GM12865 (cell line): ENCODE data around the gene LEO1.

Experiments
- DNase-seq: peaks from one replicate; pipeline ENCODE4 v3.0.0; 2010; ENCODE audit warnings: low read depth
- H3K4me3 ChIP-seq: 2 replicates; pipeline ENCODE4 v1.5.1; 2011; ENCODE audit warnings: mild to moderate bottlenecking, low read depth, low read length, control low read depth
- TF ChIP-seq, protein P1 (sequence below): IDR thresholded peaks from 2 replicates; pipeline ENCODE4 v1.5.1; 2011; ENCODE audit warnings: low read length, control low read depth, low read depth, inconsistent platforms; ENCODE audit not compliant: insufficient read depth; ENCODE audit errors: missing control alignments

LEO1 gene

DNA sequence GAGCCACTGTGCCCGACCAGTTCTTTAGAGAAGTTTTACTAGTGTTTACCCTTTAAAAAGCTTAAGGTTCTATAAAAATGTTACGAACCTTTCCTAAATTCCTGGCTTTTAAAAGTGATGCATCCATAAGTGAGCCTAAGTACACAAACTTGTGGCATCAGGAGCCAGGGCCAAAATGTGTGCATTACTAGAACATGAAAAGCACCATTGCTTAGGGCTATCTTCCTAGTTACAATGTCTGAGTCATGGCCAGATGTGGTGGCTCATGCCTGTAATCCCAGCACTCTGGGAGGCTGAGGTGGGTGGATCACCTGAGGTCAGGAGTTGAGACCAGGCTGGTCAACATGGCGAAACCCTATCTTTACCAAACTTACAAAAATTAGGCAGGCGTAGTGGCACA is 39.9 kb downstream of the LEO1 start:
- no peak overlapping the region for H3K4me3 ChIP-seq
- no peak for DNase-seq
- TF ChIP-seq, protein P1, sequence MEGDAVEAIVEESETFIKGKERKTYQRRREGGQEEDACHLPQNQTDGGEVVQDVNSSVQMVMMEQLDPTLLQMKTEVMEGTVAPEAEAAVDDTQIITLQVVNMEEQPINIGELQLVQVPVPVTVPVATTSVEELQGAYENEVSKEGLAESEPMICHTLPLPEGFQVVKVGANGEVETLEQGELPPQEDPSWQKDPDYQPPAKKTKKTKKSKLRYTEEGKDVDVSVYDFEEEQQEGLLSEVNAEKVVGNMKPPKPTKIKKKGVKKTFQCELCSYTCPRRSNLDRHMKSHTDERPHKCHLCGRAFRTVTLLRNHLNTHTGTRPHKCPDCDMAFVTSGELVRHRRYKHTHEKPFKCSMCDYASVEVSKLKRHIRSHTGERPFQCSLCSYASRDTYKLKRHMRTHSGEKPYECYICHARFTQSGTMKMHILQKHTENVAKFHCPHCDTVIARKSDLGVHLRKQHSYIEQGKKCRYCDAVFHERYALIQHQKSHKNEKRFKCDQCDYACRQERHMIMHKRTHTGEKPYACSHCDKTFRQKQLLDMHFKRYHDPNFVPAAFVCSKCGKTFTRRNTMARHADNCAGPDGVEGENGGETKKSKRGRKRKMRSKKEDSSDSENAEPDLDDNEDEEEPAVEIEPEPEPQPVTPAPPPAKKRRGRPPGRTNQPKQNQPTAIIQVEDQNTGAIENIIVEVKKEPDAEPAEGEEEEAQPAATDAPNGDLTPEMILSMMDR = no peak

DNA sequence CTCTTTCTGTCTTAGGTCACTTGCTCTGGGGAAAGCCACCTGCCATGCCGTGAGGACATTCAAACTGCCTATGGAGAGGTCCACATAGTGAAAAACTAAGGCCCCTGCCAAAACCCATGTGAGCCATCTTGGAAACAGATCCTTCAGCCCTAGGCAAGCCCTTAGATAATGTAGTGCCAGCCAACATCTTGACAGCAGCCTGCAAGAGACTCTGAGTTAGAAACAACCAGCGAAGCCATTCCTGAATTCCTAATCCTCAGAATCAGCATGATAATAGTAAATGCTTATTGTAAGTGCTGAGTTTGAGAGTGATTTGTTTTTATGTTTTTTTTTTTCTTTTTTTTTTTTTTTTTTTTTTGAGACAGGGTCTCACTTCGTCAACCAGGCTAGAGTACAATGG is 40.6 kb downstream of the LEO1 start:
- H3K4me3 ChIP-seq = no peak overlapping the region
- TF ChIP-seq, protein P1 = no peak
- no peak for DNase-seq

DNA sequence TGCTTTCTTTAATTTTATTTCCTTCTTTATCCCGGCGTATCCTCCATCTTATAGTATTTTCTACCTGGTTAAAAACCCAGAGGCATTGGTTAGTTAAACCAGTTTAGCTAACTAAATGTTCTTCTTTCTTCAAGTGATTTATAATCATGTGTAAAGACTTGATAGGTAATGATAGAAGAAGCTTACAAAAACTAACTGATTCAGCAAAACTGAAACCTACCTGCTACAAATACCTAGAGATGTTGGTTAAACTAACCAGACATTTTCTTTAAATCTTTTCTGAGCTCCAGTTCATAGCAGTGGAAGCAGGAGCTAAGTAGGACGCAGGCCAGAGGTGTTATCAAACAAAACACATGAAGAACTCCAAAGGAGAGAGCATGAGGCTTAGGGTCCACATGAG is 44.8 kb downstream of the LEO1 start:
- no peak overlapping the region for H3K4me3 ChIP-seq
- TF ChIP-seq, protein P1 = no peak
- DNase-seq = no peak

DNA sequence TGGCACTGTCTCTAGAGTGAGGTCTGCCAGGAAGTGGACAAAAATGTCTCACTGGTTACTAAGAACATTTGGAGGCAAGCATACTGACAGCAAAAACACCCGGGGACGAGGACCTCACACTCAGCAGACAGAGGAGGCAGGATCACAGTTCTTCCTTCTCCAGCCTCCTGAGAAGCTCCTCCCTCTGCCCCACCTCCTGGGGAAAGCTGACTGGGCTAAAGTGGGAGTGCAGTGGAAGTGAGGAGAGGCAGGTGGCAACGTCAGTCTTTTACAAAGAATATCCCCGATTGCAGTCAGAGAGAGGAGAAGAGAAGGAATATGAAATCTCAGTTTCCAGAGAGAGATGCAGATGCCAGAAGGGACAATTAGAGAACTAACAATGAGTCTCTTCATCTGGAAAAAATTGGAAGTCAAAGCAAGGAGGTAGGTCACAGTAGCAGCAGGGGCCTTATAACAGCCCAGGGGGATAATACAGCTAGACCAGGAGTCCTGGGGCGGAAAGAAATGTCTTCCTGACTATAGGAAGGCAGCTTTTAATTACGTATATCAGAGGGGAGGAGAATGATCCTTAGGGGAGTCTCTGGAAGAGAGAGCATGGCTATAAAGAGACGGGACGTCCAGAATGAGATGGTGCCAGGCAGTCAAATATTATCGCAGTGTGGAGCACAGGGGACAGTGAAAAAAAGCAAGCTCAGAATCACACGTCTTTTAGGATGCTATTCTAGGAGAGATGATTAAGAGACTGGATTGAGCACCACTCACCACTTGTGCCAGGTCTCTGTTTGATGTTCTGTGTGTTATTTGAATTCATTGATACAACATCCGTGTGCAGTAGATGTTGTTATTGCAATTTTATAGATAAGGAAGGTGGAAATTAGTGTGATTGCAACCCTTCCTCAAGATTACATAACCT is 47.2 kb downstream of the LEO1 start:
- DNase-seq = no peak
- H3K4me3 ChIP-seq = no peak overlapping the region
- TF ChIP-seq, protein P1 = no peak

DNA sequence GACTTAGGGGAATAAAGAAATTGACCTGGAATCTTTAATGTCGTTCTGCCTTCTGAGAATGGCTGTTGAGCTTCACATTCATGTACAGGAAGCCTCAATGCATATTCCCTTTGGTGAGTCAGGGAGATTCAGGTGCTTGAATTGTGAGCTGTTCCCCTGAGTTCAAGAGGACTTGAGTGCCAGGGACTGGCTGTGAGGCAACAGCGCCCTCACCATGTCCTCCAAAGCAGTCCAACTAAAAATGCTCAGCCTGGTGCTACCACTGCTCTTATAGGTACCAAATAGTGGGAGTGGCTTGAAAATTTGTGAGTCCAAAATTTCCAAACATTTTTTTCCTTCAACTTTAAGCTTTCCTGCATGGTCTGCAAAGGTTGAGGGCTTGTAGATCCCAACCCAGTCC is 54.1 kb downstream of the LEO1 start:
- H3K4me3 ChIP-seq = no peak overlapping the region
- peak; percentile 17 for DNase-seq
- TF ChIP-seq, protein P1 = peak; percentile 27

DNA sequence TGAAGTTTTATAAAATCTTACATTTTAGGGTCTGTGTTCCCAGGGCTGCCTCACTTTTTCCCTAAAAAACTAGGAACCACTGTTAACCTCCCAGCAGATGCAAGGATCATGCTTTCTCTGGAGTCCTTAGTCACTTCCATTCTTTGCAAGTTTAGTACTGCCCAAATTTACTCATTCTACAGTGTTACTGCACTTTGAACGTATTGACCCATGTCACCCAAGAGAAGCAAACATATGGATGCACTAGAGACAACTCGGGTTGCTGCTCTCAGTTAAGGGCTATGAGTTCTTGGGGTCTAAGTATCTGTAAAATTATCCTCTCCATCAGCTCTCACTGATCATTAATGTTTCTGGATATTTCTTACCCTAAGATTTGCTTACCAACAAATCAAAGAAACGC is 59.0 kb downstream of the LEO1 start:
- TF ChIP-seq, protein P1 = no peak
- H3K4me3 ChIP-seq = no peak overlapping the region
- no peak for DNase-seq

DNA sequence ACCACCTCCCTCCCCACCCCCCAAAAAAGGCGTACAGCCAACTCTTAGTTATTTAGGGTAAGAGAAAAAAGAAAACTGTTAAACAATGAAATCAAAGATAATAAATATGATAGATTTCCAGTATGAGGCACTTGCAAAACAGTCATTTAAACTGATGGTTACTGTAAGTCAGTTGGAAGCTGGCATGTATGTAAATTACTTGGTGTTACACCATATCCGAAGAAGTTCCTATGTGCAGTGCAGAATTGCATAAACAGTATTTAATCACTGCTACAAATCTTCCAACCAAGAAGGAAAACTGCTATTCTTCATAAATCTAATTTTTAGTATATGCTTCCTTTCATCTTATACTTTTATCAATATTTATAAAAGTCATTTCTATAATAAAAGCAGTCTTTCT is 62.0 kb downstream of the LEO1 start:
- no peak overlapping the region for H3K4me3 ChIP-seq
- TF ChIP-seq, protein P1 = no peak
- DNase-seq = no peak
